ENCODE results near the gene PDGFB. TPM values are rescaled to one million over a fixed set of nuclear protein-coding genes. Genes with fewer than 3 reads are reported as not detected.

The PDGFB gene
- total and polyA plus RNA-seq, 5 donors from 2014 or later = 0.63 to 6.3 (median 4.3) TPM

- Mint-ChIP-seq H3K4me1 (no peaks in the 10 kb centered on the region), H3K27me3 (peaks cover 32% of the 10 kb centered on the region), H3K9me3 (peaks cover 0 to 5% (median 2%) of the 10 kb centered on the region in 7 donors), H3K4me3 (no peak overlapping the region), H3K36me3 (no peaks in the 10 kb centered on the region), H3K27ac (no peak overlapping the region)
- no peak for ATAC-seq (ENCODE audit: low read depth in 2 of 2)
- Histone ChIP-seq H3K4me1 (ENCODE audit: control insufficient read depth, insufficient read depth, low read length, poor library complexity, severe bottlenecking) (no peaks in the 10 kb centered on the region), H3K36me3 (ENCODE audit: control insufficient read depth, insufficient read depth, low read length) (no peaks in the 10 kb centered on the region), H3K27me3 (ENCODE audit: control insufficient read depth, insufficient read depth, low read length) (no peaks in the 10 kb centered on the region), H3K4me3 (ENCODE audit: low read depth, low read length) (no peak overlapping the region), H3K9me3 (ENCODE audit: control insufficient read depth in 2 of 2, low read length in 2 of 2) (no peaks in the 10 kb centered on the region), H3K27ac (ENCODE audit: insufficient read depth, low read length, poor library complexity, severe bottlenecking) (no peak overlapping the region)
- no peak for DNase-seq
Observed at GRCh38 chr22:39275814-39276439, 31.1 kb upstream of the PDGFB start.

- H3K36me3 Mint-ChIP-seq = no peaks in the 10 kb centered on the region
- Histone ChIP-seq H3K9me3 (ENCODE audit: control insufficient read depth in 2 of 2, low read length in 2 of 2) (no peaks in the 10 kb centered on the region), H3K36me3 (ENCODE audit: control insufficient read depth, insufficient read depth, low read length) (no peaks in the 10 kb centered on the region), H3K4me1 (ENCODE audit: control insufficient read depth, insufficient read depth, low read length, poor library complexity, severe bottlenecking) (no peaks in the 10 kb centered on the region), H3K27ac (ENCODE audit: insufficient read depth, low read length, poor library complexity, severe bottlenecking) (no peak overlapping the region), H3K4me3 (ENCODE audit: low read depth, low read length) (no peak overlapping the region), H3K27me3 (ENCODE audit: control insufficient read depth, insufficient read depth, low read length) (no peaks in the 10 kb centered on the region)
- no peak overlapping the region for H3K4me3 Mint-ChIP-seq
- ATAC-seq (ENCODE audit: low read depth in 2 of 2) = no peak
- H3K9me3 Mint-ChIP-seq = peaks cover 0 to 5% (median 2%) of the 10 kb centered on the region in 7 donors
- peaks cover 32% of the 10 kb centered on the region for H3K27me3 Mint-ChIP-seq
- H3K4me1 Mint-ChIP-seq = no peaks in the 10 kb centered on the region
- no peak for DNase-seq
- no peak overlapping the region for H3K27ac Mint-ChIP-seq
Observed at GRCh38 chr22:39273950-39274887, 29.4 kb upstream of the PDGFB start.

GRCh38 chr22:39270792-39271191, 26.0 kb upstream of the PDGFB start:
- no peak overlapping the region for H3K4me3 Mint-ChIP-seq
- no peak overlapping the region for H3K27ac Mint-ChIP-seq
- H3K36me3 ChIP-seq (ENCODE audit: control insufficient read depth, insufficient read depth, low read length) = no peaks in the 10 kb centered on the region
- peaks cover 22% of the 10 kb centered on the region for H3K27me3 Mint-ChIP-seq
- DNase-seq (no peak), ATAC-seq (ENCODE audit: low read depth in 2 of 2) (no peak)
- no peaks in the 10 kb centered on the region for H3K4me1 ChIP-seq (ENCODE audit: control insufficient read depth, insufficient read depth, low read length, poor library complexity, severe bottlenecking)
- no peaks in the 10 kb centered on the region for H3K36me3 Mint-ChIP-seq
- H3K9me3 ChIP-seq (ENCODE audit: control insufficient read depth in 2 of 2, low read length in 2 of 2) = no peaks in the 10 kb centered on the region
- H3K9me3 Mint-ChIP-seq = peaks cover 0 to 2% (median 0%) of the 10 kb centered on the region in 7 donors
- no peak overlapping the region for H3K4me3 ChIP-seq (ENCODE audit: low read depth, low read length)
- H3K4me1 Mint-ChIP-seq = peaks cover 0 to 7% (median 0%) of the 10 kb centered on the region in 4 donors
- no peaks in the 10 kb centered on the region for H3K27me3 ChIP-seq (ENCODE audit: control insufficient read depth, insufficient read depth, low read length)
- no peak overlapping the region for H3K27ac ChIP-seq (ENCODE audit: insufficient read depth, low read length, poor library complexity, severe bottlenecking)

- Mint-ChIP-seq H3K27ac (no peak overlapping the region), H3K36me3 (no peaks in the 10 kb centered on the region), H3K9me3 (peaks cover 0 to 2% (median 0%) of the 10 kb centered on the region in 7 donors), H3K27me3 (peaks cover 17% of the 10 kb centered on the region), H3K4me3 (no peak overlapping the region), H3K4me1 (peaks cover 0 to 7% (median 0%) of the 10 kb centered on the region in 4 donors)
- ATAC-seq (ENCODE audit: low read depth in 2 of 2) = no peak
- Histone ChIP-seq H3K4me1 (ENCODE audit: control insufficient read depth, insufficient read depth, low read length, poor library complexity, severe bottlenecking) (no peaks in the 10 kb centered on the region), H3K27ac (ENCODE audit: insufficient read depth, low read length, poor library complexity, severe bottlenecking) (no peak overlapping the region), H3K27me3 (ENCODE audit: control insufficient read depth, insufficient read depth, low read length) (no peaks in the 10 kb centered on the region), H3K4me3 (ENCODE audit: low read depth, low read length) (no peak overlapping the region), H3K36me3 (ENCODE audit: control insufficient read depth, insufficient read depth, low read length) (no peaks in the 10 kb centered on the region), H3K9me3 (ENCODE audit: control insufficient read depth in 2 of 2, low read length in 2 of 2) (no peaks in the 10 kb centered on the region)
- no peak for DNase-seq
Observed at GRCh38 chr22:39270280-39270679, 25.5 kb upstream of the PDGFB start.

- H3K27me3 ChIP-seq (ENCODE audit: control insufficient read depth, insufficient read depth, low read length) = no peaks in the 10 kb centered on the region
- H3K4me3 Mint-ChIP-seq = no peak overlapping the region
- H3K4me1 Mint-ChIP-seq = peaks cover 0 to 7% (median 0%) of the 10 kb centered on the region in 4 donors
- DNase-seq (no peak), ATAC-seq (ENCODE audit: low read depth in 2 of 2) (peak in 1 of 2 donors; percentile 18)
- H3K27me3 Mint-ChIP-seq = peaks cover 15% of the 10 kb centered on the region
- peaks cover 0 to 2% (median 0%) of the 10 kb centered on the region in 7 donors for H3K9me3 Mint-ChIP-seq
- H3K27ac Mint-ChIP-seq = no peak overlapping the region
- no peaks in the 10 kb centered on the region for H3K36me3 Mint-ChIP-seq
- H3K27ac ChIP-seq (ENCODE audit: insufficient read depth, low read length, poor library complexity, severe bottlenecking) = no peak overlapping the region
- no peaks in the 10 kb centered on the region for H3K9me3 ChIP-seq (ENCODE audit: control insufficient read depth in 2 of 2, low read length in 2 of 2)
- H3K4me1 ChIP-seq (ENCODE audit: control insufficient read depth, insufficient read depth, low read length, poor library complexity, severe bottlenecking) = no peaks in the 10 kb centered on the region
- no peaks in the 10 kb centered on the region for H3K36me3 ChIP-seq (ENCODE audit: control insufficient read depth, insufficient read depth, low read length)
- H3K4me3 ChIP-seq (ENCODE audit: low read depth, low read length) = no peak overlapping the region
Observed at GRCh38 chr22:39269095-39269790, 24.5 kb upstream of the PDGFB start.

GRCh38 chr22:39268645-39269044, 23.9 kb upstream of the PDGFB start:
- ATAC-seq (ENCODE audit: low read depth in 2 of 2) = no peak

GRCh38 chr22:39267974-39268373, 23.2 kb upstream of the PDGFB start:
- no peak for DNase-seq

More at GRCh38 chr22:39268645-39269044, 23.9 kb upstream of the PDGFB start:
- Histone ChIP-seq H3K4me1 (ENCODE audit: control insufficient read depth, insufficient read depth, low read length, poor library complexity, severe bottlenecking) (no peaks in the 10 kb centered on the region), H3K27me3 (ENCODE audit: control insufficient read depth, insufficient read depth, low read length) (no peaks in the 10 kb centered on the region), H3K4me3 (ENCODE audit: low read depth, low read length) (no peak overlapping the region), H3K27ac (ENCODE audit: insufficient read depth, low read length, poor library complexity, severe bottlenecking) (no peak overlapping the region), H3K9me3 (ENCODE audit: control insufficient read depth in 2 of 2, low read length in 2 of 2) (no peaks in the 10 kb centered on the region), H3K36me3 (ENCODE audit: control insufficient read depth, insufficient read depth, low read length) (no peaks in the 10 kb centered on the region)
- H3K9me3 Mint-ChIP-seq = peaks cover 0 to 2% (median 0%) of the 10 kb centered on the region in 7 donors
- H3K27me3 Mint-ChIP-seq = peaks cover 11% of the 10 kb centered on the region
- no peak for DNase-seq
- H3K36me3 Mint-ChIP-seq = no peaks in the 10 kb centered on the region
- peaks cover 0 to 7% (median 0%) of the 10 kb centered on the region in 4 donors for H3K4me1 Mint-ChIP-seq
- no peak overlapping the region for H3K4me3 Mint-ChIP-seq
- no peak overlapping the region for H3K27ac Mint-ChIP-seq

More at GRCh38 chr22:39267974-39268373, 23.2 kb upstream of the PDGFB start:
- no peak for ATAC-seq (ENCODE audit: low read depth in 2 of 2)
- no peaks in the 10 kb centered on the region for H3K27me3 ChIP-seq (ENCODE audit: control insufficient read depth, insufficient read depth, low read length)
- no peaks in the 10 kb centered on the region for H3K9me3 ChIP-seq (ENCODE audit: control insufficient read depth in 2 of 2, low read length in 2 of 2)
- H3K27ac Mint-ChIP-seq = no peak overlapping the region
- H3K4me1 Mint-ChIP-seq = peaks cover 0 to 7% (median 0%) of the 10 kb centered on the region in 4 donors
- no peaks in the 10 kb centered on the region for H3K36me3 ChIP-seq (ENCODE audit: control insufficient read depth, insufficient read depth, low read length)
- peaks cover 4% of the 10 kb centered on the region for H3K27me3 Mint-ChIP-seq
- H3K27ac ChIP-seq (ENCODE audit: insufficient read depth, low read length, poor library complexity, severe bottlenecking) = no peak overlapping the region
- no peak overlapping the region for H3K4me3 ChIP-seq (ENCODE audit: low read depth, low read length)
- no peak overlapping the region for H3K4me3 Mint-ChIP-seq
- no peaks in the 10 kb centered on the region for H3K4me1 ChIP-seq (ENCODE audit: control insufficient read depth, insufficient read depth, low read length, poor library complexity, severe bottlenecking)
- H3K36me3 Mint-ChIP-seq = no peaks in the 10 kb centered on the region
- peaks cover 0 to 2% (median 0%) of the 10 kb centered on the region in 7 donors for H3K9me3 Mint-ChIP-seq

All from CD4-positive, CD25-positive, alpha-beta regulatory T cell (primary cell).